MV-4-11 (cell line): ENCODE results near the gene PRR23C.

Experiments used
- DNase-seq: peaks from one replicate; lab custom pipeline; 2025; lab: John Stamatoyannopoulos, UW

The PRR23C gene

GRCh38 chr3:138995706-138996105 lies 49.0 kb downstream of the PRR23C start:
- DNase-seq = no peak
